Measurements from ENCODE around the gene PRKCI. TPM values are rescaled to one million over a fixed set of nuclear protein-coding genes. Genes with fewer than 3 reads are reported as not detected.

Gene PRKCI
- total and polyA plus RNA-seq, 9 of the 15 experiments (the other 6 are each of a cell fraction or from before 2014, with no cell fraction given): 10.5 to 43.2 (median 31.4) TPM

DNA sequence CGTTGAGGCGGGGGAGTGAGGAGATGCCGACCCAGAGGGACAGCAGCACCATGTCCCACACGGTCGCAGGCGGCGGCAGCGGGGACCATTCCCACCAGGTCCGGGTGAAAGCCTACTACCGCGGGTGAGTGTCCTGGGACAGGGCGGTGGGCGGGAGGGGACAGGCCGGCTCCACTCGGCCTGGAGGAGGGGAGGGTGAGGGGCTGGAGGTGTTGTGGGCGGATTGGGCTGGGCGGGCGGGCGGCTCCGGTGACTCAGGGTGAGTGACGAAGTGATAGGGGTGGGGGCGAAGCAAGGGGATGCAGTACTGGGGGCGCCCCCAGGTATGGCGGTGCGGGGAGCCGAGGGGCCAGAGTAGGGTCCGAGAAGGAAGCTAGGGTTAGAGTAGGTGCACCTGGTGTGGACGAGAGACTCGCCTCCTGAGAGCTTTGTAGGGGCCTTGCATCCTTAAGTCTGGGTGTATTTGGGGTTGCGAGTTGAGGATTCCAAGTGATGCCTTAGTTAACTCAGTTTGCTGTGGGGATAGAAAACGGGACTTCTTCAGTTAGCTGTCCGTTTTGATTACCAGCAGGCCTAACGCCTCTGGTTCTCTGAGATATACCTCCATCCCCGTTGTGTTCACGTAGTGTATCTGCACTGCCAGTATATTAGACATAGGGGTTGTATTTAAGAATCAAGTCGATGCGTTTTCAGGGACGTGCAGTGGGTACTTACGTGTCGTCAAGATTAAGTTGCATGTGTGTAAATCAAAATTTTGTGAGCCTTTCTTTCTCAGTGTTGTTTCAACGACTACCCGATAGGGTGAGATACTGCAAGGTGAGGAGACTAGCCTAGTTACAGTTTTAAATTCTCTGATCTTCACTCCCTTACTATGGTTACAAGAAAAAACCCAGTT is 670 bp downstream of the PRKCI start (continued):
- TF ChIP-seq, protein P1, sequence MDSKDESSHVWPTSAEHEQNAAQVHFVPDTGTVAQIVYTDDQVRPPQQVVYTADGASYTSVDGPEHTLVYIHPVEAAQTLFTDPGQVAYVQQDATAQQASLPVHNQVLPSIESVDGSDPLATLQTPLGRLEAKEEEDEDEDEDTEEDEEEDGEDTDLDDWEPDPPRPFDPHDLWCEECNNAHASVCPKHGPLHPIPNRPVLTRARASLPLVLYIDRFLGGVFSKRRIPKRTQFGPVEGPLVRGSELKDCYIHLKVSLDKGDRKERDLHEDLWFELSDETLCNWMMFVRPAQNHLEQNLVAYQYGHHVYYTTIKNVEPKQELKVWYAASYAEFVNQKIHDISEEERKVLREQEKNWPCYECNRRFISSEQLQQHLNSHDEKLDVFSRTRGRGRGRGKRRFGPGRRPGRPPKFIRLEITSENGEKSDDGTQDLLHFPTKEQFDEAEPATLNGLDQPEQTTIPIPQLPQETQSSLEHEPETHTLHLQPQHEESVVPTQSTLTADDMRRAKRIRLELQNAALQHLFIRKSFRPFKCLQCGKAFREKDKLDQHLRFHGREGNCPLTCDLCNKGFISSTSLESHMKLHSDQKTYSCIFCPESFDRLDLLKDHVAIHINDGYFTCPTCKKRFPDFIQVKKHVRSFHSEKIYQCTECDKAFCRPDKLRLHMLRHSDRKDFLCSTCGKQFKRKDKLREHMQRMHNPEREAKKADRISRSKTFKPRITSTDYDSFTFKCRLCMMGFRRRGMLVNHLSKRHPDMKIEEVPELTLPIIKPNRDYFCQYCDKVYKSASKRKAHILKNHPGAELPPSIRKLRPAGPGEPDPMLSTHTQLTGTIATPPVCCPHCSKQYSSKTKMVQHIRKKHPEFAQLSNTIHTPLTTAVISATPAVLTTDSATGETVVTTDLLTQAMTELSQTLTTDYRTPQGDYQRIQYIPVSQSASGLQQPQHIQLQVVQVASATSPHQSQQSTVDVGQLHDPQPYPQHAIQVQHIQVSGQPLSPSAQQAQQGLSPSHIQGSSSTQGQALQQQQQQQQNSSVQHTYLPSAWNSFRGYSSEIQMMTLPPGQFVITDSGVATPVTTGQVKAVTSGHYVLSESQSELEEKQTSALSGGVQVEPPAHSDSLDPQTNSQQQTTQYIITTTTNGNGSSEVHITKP (IDR thresholded peaks at IDR 0.05; ENCODE audit: partially characterized antibody): peak; percentile 24
- TF ChIP-seq MEIS2 (IDR thresholded peaks at IDR 0.05; ENCODE audit: partially characterized antibody) (peak; percentile 31), DDX20 (tag; IDR thresholded peaks at IDR 0.05; ENCODE audit: low read depth) (no peak), SUPT5H (IDR thresholded peaks at IDR 0.05) (0 out of 2 replicates have a peak, but pooled peaks have one; percentile 26), NFRKB (IDR thresholded peaks at IDR 0.05; ENCODE audit: low read depth) (no peak), PPARD (CRISPR knock-in tag; IDR thresholded peaks at IDR 0.05) (no peak), SRSF9 (IDR thresholded peaks at IDR 0.05; ENCODE audit: borderline replicate concordance, low read depth, low read length) (no peak), CHD2 (IDR thresholded peaks at IDR 0.05; ENCODE audit: low read depth, low read length) (no peak), NFIC (IDR thresholded peaks at IDR 0.05) (no peak)
- TF ChIP-seq, protein P2, sequence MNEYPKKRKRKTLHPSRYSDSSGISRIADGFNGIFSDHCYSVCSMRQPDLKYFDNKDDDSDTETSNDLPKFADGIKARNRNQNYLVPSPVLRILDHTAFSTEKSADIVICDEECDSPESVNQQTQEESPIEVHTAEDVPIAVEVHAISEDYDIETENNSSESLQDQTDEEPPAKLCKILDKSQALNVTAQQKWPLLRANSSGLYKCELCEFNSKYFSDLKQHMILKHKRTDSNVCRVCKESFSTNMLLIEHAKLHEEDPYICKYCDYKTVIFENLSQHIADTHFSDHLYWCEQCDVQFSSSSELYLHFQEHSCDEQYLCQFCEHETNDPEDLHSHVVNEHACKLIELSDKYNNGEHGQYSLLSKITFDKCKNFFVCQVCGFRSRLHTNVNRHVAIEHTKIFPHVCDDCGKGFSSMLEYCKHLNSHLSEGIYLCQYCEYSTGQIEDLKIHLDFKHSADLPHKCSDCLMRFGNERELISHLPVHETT (CRISPR knock-in tag; conservative IDR thresholded peaks at IDR 0.05 in 1 of 2, IDR thresholded peaks at IDR 0.05 in 1 of 2): no peak
- TF ChIP-seq, protein P3, sequence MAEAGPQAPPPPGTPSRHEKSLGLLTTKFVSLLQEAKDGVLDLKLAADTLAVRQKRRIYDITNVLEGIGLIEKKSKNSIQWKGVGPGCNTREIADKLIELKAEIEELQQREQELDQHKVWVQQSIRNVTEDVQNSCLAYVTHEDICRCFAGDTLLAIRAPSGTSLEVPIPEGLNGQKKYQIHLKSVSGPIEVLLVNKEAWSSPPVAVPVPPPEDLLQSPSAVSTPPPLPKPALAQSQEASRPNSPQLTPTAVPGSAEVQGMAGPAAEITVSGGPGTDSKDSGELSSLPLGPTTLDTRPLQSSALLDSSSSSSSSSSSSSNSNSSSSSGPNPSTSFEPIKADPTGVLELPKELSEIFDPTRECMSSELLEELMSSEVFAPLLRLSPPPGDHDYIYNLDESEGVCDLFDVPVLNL (CRISPR knock-in tag; IDR thresholded peaks at IDR 0.05; ENCODE audit: low read depth): no peak
- TF ChIP-seq, protein P4, sequence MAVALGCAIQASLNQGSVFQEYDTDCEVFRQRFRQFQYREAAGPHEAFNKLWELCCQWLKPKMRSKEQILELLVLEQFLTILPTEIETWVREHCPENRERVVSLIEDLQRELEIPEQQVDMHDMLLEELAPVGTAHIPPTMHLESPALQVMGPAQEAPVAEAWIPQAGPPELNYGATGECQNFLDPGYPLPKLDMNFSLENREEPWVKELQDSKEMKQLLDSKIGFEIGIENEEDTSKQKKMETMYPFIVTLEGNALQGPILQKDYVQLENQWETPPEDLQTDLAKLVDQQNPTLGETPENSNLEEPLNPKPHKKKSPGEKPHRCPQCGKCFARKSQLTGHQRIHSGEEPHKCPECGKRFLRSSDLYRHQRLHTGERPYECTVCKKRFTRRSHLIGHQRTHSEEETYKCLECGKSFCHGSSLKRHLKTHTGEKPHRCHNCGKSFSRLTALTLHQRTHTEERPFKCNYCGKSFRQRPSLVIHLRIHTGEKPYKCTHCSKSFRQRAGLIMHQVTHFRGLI (CRISPR knock-in tag; IDR thresholded peaks at IDR 0.05): no peak
- TF ChIP-seq, protein P5, sequence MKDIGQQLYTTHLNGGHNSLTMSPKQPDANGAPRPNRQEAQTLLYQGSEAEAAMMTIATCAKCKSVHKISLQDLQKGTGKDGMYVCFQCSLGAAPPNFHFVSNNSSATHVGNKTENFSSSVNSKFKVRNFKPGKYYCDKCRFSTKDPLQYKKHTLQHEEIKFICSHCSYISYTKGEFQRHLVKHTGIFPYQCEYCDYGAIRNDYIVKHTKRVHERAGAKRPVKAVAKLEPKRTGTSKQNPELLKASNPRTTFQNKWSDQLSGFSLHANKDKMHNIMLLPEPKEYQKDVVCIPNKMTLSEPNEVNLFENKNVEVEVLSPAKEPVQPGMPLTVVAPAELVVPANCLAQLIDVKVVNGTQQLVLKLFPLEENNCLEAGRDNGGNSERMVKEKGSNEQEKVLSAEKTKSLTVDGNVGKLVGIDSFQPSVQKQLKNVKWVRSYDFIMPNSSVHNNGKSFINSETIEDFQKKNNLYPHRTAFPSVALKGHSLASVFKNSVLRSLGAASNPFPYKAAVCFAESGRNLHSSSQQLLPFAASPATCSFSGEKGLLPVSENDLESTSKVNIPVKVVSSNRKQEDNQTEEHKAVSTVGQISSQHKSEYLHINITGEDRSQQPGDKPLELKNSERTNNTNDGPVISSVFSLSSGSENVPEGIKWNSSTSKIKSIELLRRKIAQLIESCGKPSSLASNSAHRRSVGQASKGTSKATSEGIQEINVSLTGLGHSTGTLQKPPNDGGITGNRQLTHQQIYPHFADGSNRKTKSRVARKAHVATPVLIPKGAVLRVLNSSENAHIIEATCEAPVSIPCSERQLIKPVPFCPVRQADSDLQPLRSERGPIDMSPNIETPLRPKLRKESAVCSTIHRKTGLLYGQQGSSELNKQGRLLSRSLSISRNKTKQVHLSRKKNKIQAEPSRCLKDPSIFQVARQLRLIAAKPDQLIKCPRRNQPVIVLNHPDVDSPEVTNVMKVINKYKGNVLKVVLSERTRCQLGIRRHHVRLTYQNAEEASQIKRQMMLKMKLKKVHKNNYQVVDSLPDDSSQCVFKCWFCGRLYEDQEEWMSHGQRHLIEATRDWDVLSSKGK (CRISPR knock-in tag; IDR thresholded peaks at IDR 0.05): no peak

Measured in K562 (cell line).